ENCODE data around the gene SLC2A10. TPM values are rescaled to one million over a fixed set of nuclear protein-coding genes. Genes with fewer than 3 reads are reported as not detected.

SLC2A10 gene
- total RNA-seq, 1 donor from 2014 or later = 19.4 TPM

DNA sequence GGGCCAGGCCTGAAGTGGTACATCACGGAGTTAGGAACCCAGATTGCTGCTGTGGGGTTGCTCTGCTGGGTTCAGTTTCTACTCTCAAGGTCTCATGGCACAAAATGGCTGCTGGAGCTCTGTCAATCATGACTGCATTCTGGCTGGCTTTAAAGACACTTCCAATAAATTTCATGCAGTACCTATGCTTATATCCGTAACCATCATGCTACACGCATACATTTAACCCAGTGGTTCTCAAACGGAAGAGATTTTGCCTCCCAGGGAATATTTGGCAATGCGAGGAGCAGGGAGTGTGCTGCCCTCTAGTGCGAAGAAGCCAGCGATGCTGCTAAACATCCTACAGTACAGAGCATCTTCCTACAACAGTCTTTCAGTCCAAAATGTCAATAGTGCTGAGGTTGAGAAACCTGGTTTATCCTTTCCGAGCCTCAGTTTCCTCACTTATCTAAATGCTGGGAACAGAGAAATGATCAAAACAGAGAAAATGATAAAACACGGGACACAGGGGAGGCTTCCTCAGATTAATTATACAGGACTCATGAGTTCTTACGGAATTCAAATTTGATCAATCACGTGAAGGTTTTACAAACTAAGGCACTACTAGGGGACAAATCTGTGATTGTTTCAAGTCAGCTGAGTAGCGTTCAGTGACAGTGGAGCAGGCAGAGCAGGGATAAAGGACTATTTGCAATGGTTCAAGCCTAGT, 9.6 kb upstream of the SLC2A10 start:
- Mint-ChIP-seq H3K9me3 (ENCODE audit: unreplicated experiment) (no peaks in the 10 kb centered on the region), H3K4me3 (ENCODE audit: unreplicated experiment) (no peak overlapping the region), H3K36me3 (ENCODE audit: low read depth, unreplicated experiment) (no peaks in the 10 kb centered on the region), H3K27me3 (ENCODE audit: unreplicated experiment) (peaks cover 1% of the 10 kb centered on the region), H3K27ac (ENCODE audit: unreplicated experiment) (no peak overlapping the region), H3K4me1 (ENCODE audit: unreplicated experiment) (no peaks in the 10 kb centered on the region)
- TF ChIP-seq, protein P1, sequence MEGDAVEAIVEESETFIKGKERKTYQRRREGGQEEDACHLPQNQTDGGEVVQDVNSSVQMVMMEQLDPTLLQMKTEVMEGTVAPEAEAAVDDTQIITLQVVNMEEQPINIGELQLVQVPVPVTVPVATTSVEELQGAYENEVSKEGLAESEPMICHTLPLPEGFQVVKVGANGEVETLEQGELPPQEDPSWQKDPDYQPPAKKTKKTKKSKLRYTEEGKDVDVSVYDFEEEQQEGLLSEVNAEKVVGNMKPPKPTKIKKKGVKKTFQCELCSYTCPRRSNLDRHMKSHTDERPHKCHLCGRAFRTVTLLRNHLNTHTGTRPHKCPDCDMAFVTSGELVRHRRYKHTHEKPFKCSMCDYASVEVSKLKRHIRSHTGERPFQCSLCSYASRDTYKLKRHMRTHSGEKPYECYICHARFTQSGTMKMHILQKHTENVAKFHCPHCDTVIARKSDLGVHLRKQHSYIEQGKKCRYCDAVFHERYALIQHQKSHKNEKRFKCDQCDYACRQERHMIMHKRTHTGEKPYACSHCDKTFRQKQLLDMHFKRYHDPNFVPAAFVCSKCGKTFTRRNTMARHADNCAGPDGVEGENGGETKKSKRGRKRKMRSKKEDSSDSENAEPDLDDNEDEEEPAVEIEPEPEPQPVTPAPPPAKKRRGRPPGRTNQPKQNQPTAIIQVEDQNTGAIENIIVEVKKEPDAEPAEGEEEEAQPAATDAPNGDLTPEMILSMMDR (IDR thresholded peaks at IDR 0.05; ENCODE audit: unreplicated experiment) = no peak
- DNase-seq (ENCODE audit: low spot score) = no peak

DNA sequence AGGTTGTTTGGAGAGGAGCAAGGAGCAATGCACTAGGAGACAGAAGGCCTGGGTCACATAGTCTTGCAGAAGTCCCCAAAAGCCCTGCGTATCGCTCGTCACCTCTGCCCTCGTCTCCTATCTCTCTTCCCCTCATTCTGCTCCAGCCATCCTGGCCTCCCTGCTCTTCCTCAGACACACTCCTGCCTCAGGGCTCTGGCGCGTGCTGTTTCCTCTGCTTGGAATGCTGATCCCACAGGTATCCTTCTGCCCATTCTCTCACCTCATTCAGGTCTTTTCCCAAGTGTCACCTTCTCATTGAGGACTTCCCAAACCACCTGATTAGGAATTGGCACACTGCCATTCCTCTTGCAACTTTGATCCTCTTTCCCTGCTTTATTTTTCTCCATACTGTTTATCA, 9.0 kb upstream of the SLC2A10 start:
- TF ChIP-seq, protein P1 (IDR thresholded peaks at IDR 0.05; ENCODE audit: unreplicated experiment) = no peak
- Mint-ChIP-seq H3K4me3 (ENCODE audit: unreplicated experiment) (no peak overlapping the region), H3K9me3 (ENCODE audit: unreplicated experiment) (no peaks in the 10 kb centered on the region), H3K27me3 (ENCODE audit: unreplicated experiment) (peaks cover 1% of the 10 kb centered on the region), H3K4me1 (ENCODE audit: unreplicated experiment) (no peaks in the 10 kb centered on the region), H3K27ac (ENCODE audit: unreplicated experiment) (no peak overlapping the region), H3K36me3 (ENCODE audit: low read depth, unreplicated experiment) (no peaks in the 10 kb centered on the region)
- no peak for DNase-seq (ENCODE audit: low spot score)

DNA sequence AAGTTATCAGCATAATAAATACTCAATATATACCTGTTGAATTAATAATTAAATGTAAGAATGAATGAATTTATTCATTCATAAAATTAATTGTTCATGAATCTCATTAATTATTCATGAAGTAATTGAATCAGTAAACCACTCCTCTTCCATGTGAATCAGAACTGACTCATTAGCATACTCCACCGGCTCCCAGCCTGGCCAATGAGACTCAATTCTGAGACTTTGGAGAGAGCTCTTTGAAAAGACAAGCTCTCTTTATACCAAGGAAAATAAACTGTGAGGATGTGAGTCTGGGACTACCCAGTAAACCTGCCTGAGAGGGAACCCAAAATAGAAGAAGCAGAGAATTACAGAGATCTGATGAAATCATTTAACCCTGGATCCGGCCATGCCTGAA, 8.4 kb upstream of the SLC2A10 start:
- Mint-ChIP-seq H3K27me3 (ENCODE audit: unreplicated experiment) (peaks cover 1% of the 10 kb centered on the region), H3K27ac (ENCODE audit: unreplicated experiment) (no peak overlapping the region), H3K4me1 (ENCODE audit: unreplicated experiment) (no peaks in the 10 kb centered on the region)

DNA sequence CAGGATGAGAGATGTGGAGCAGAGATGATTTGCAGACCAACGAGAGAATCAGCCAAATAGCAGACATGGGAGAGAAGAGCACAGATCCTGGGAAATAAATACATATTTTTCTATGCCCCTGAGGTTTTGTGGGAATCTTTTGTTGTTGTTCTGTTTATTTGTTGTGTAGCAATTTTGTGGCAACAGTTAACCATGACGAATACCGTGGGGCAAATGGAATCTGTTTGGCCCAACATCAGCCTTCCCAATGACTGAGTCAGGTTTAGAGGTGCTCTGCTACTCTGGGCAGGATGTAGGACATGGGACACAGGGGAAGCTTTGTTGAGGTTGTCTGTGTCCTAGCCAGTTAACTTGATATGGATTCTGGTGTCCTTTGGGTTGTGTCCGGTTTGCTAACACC, 7.9 kb upstream of the SLC2A10 start:
- Mint-ChIP-seq H3K36me3 (ENCODE audit: low read depth, unreplicated experiment) (no peaks in the 10 kb centered on the region), H3K9me3 (ENCODE audit: unreplicated experiment) (no peaks in the 10 kb centered on the region), H3K4me1 (ENCODE audit: unreplicated experiment) (no peaks in the 10 kb centered on the region), H3K4me3 (ENCODE audit: unreplicated experiment) (no peak overlapping the region), H3K27ac (ENCODE audit: unreplicated experiment) (no peak overlapping the region), H3K27me3 (ENCODE audit: unreplicated experiment) (peaks cover 1% of the 10 kb centered on the region)
- DNase-seq (ENCODE audit: low spot score) = no peak
- TF ChIP-seq, protein P1 (IDR thresholded peaks at IDR 0.05; ENCODE audit: unreplicated experiment) = no peak

More for the DNA sequence above, 8.4 kb upstream of the SLC2A10 start:
- H3K36me3 Mint-ChIP-seq (ENCODE audit: low read depth, unreplicated experiment) = no peaks in the 10 kb centered on the region
- no peak overlapping the region for H3K4me3 Mint-ChIP-seq (ENCODE audit: unreplicated experiment)
- TF ChIP-seq, protein P1 (IDR thresholded peaks at IDR 0.05; ENCODE audit: unreplicated experiment) = no peak
- no peak for DNase-seq (ENCODE audit: low spot score)
- H3K9me3 Mint-ChIP-seq (ENCODE audit: unreplicated experiment) = no peaks in the 10 kb centered on the region

DNA sequence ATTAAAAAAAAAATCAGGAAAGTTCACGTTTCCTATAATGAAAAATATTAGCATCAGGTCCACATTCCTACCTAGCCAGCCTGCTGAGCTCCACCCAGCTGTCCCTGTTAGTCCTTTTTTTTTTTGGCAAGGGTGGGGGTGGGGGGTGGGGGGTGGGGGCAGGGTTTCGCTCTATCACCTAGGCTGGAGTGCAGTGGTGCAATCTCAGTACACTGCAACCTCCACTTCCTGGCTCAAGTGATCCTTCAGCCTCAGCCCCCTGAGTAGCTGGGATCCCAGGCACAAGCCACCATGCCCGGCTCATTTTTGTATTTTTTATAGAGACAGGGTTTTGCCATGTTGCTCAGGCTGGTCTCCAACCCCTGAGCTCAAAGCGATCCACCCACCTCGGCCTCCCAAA, 7.5 kb upstream of the SLC2A10 start:
- DNase-seq (ENCODE audit: low spot score) = no peak
- Mint-ChIP-seq H3K4me3 (ENCODE audit: unreplicated experiment) (no peak overlapping the region), H3K4me1 (ENCODE audit: unreplicated experiment) (no peaks in the 10 kb centered on the region), H3K27me3 (ENCODE audit: unreplicated experiment) (peaks cover 1% of the 10 kb centered on the region), H3K27ac (ENCODE audit: unreplicated experiment) (no peak overlapping the region), H3K36me3 (ENCODE audit: low read depth, unreplicated experiment) (no peaks in the 10 kb centered on the region), H3K9me3 (ENCODE audit: unreplicated experiment) (no peaks in the 10 kb centered on the region)
- TF ChIP-seq, protein P1 (IDR thresholded peaks at IDR 0.05; ENCODE audit: unreplicated experiment) = no peak

Data from endothelial cell (in vitro differentiated cells).